HCT116 (cell line): Measurements from ENCODE around the gene FHIT. TPM values are rescaled to one million over a fixed set of nuclear protein-coding genes. Genes with fewer than 3 reads are reported as not detected.

Experiments used
- ATAC-seq: fragments of 200-7000 bp; cut with Tn5 transposase; 2 replicates; pipeline ENCODE4 v1.9.1; 2020; ENCODE audit warnings: mild to moderate bottlenecking, moderate library complexity
- BruUV-seq: library from RNA; stranded (reverse); fragments of 400-500 nt; replicated peaks from 2 replicates; lab custom pipeline; 2021; lab: Mats Ljungman, UMichigan
- CTCF ChIA-PET: fragments of 300-600 bp; sonication (Branson Sonifier 250); formaldehyde crosslinking; loops from one replicate; lab custom pipeline; 2021; ENCODE audit warnings: antibody characterized with exemption; lab: Charles Lee
- POLR2A ChIA-PET: fragments of 300-600, 350-600 bp; sonication (Branson Sonifier 250); formaldehyde crosslinking; loops from one replicate; lab custom pipeline; 2021; ENCODE audit warnings: antibody characterized with exemption; lab: Charles Lee
- RAD21 ChIA-PET, 2 experiments: fragments of 300-600 bp; sonication (Branson Sonifier 250); formaldehyde crosslinking; loops; one replicate each; lab custom pipeline; 2023; ENCODE audit warnings: low total read pairs in 2 of 2; ENCODE audit not compliant: uncharacterized antibody in 2 of 2, unreplicated experiment in 2 of 2, low non-redundant PET in 1 of 2; lab: Charles Lee
- DNase-seq: peaks from one replicate; pipeline ENCODE4 v3.0.0-alpha.2; 2010; ENCODE audit warnings: low read depth, low spot score
- H2AFZ ChIP-seq: fragments of 200-600 bp; shearing (Covaris generic), sonication (generic); 2 replicates; pipeline ENCODE4 v1.6.1; 2017; ENCODE audit warnings: low read depth, mixed run types, mixed read lengths, antibody characterized with exemption, low read length; ENCODE audit not compliant: poor library complexity, severe bottlenecking
- H3K27ac ChIP-seq: 2 replicates; pipeline ENCODE4 v1.5.1; 2012; ENCODE audit warnings: low read depth, low read length
- H3K27me3 ChIP-seq: fragments of 200-600 bp; sonication (generic); 2 replicates; pipeline ENCODE4 v1.6.1; 2016; ENCODE audit warnings: mixed run types, low read length, mixed read lengths; ENCODE audit not compliant: insufficient read depth
- H3K36me3 ChIP-seq, 2 experiments: fragments of 200-500 bp in 1 of 2; fragments of 200-600 bp in 1 of 2; sonication (Bioruptor generic) in 1 of 2; sonication (generic) in 1 of 2; 2 replicates each; pipeline versions ENCODE4 v1.5.1 to v1.6.1; 2014 to 2016; ENCODE audit warnings: low read length in 2 of 2, inconsistent platforms in 1 of 2, mixed read lengths in 1 of 2, mixed run types in 1 of 2; ENCODE audit not compliant: insufficient read depth in 2 of 2, control insufficient read depth in 1 of 2
- H3K4me1 ChIP-seq, 2 experiments: fragments of 200-600 bp in 1 of 2; sonication (generic) in 1 of 2; 2 replicates each; pipeline versions ENCODE4 v1.5.1 to v1.6.1; 2012 to 2017; ENCODE audit warnings: low read length in 2 of 2, inconsistent platforms in 1 of 2, mild to moderate bottlenecking in 1 of 2, mixed read lengths in 1 of 2, mixed run types in 1 of 2, moderate library complexity in 1 of 2; ENCODE audit not compliant: insufficient read depth in 2 of 2, control insufficient read depth in 1 of 2
- H3K4me2 ChIP-seq: fragments of 200-600 bp; sonication (generic); 2 replicates; pipeline ENCODE4 v1.6.1; 2017; ENCODE audit warnings: mixed run types, low read length, mixed read lengths
- H3K4me3 ChIP-seq, 2 experiments: fragments of 200-600 bp in 1 of 2; sonication (generic) in 1 of 2; replicated peaks in 1 of 2; 2 replicates each; pipeline ENCODE4 v1.5.1; 2011 to 2016; ENCODE audit warnings: low read length in 2 of 2, control low read depth in 1 of 2, low read depth in 1 of 2, mild to moderate bottlenecking in 1 of 2, mixed read lengths in 1 of 2, mixed run types in 1 of 2
- H3K79me2 ChIP-seq: fragments of 200-600 bp; sonication (generic); 2 replicates; pipeline ENCODE4 v1.6.1; 2017; ENCODE audit warnings: mild to moderate bottlenecking, mixed run types, low read length, moderate library complexity, mixed read lengths; ENCODE audit not compliant: insufficient read depth
- H3K9ac ChIP-seq: fragments of 200-600 bp; sonication (generic); 2 replicates; pipeline ENCODE4 v1.6.1; 2016; ENCODE audit warnings: low read length, mixed read lengths
- H3K9me2 ChIP-seq: fragments of 200-600 bp; sonication (generic), shearing (Covaris generic); 2 replicates; pipeline ENCODE4 v1.6.1; 2017; ENCODE audit warnings: mixed run types, mild to moderate bottlenecking, moderate library complexity; ENCODE audit not compliant: insufficient read depth
- H3K9me3 ChIP-seq, 2 experiments: fragments of 200-500 bp in 1 of 2; fragments of 200-600 bp in 1 of 2; sonication (Bioruptor generic) in 1 of 2; sonication (generic) in 1 of 2; 2 replicates each; pipeline ENCODE4 v1.6.1; 2014 to 2017; ENCODE audit warnings: low read length in 2 of 2, mixed read lengths in 2 of 2, inconsistent platforms in 1 of 2, low read depth in 1 of 2, mild to moderate bottlenecking in 1 of 2, mixed run types in 1 of 2, moderate library complexity in 1 of 2; ENCODE audit not compliant: control insufficient read depth in 1 of 2, insufficient read depth in 1 of 2
- H4K20me1 ChIP-seq: fragments of 200-600 bp; sonication (generic), shearing (Covaris generic); 2 replicates; pipeline ENCODE4 v1.6.1; 2017; ENCODE audit warnings: mixed run types, mild to moderate bottlenecking, moderate library complexity; ENCODE audit not compliant: insufficient read depth
- ATF3 ChIP-seq: IDR thresholded peaks from 2 replicates; pipeline ENCODE4 v1.6.1; 2012
- CBX3 ChIP-seq: IDR thresholded peaks from 2 replicates; pipeline ENCODE4 v1.6.1; 2012; ENCODE audit warnings: low read depth
- CEBPB ChIP-seq: IDR thresholded peaks from 2 replicates; pipeline ENCODE4 v1.6.1; 2012; ENCODE audit warnings: low read depth
- EGR1 ChIP-seq: IDR thresholded peaks from 2 replicates; pipeline ENCODE4 v1.6.1; 2012; ENCODE audit warnings: low read depth
- ELF1 ChIP-seq: IDR thresholded peaks from 2 replicates; pipeline ENCODE4 v1.6.1; 2012; ENCODE audit warnings: low read depth, borderline replicate concordance
- EZH2phosphoT487 ChIP-seq: fragments of 200-600 bp; IDR thresholded peaks from 2 replicates; pipeline ENCODE4 v1.6.1; 2018; ENCODE audit warnings: antibody characterized with exemption, borderline replicate concordance
- JUND ChIP-seq: IDR thresholded peaks from 2 replicates; pipeline ENCODE4 v1.6.1; 2012
- RAD21 ChIP-seq: IDR thresholded peaks from 2 replicates; pipeline ENCODE4 v1.6.1; 2012; ENCODE audit warnings: low read depth, mild to moderate bottlenecking
- REST ChIP-seq: IDR thresholded peaks from 2 replicates; pipeline ENCODE4 v1.6.1; 2012; ENCODE audit warnings: low read depth
- SIN3A ChIP-seq: IDR thresholded peaks from 2 replicates; pipeline ENCODE4 v1.6.1; 2012; ENCODE audit warnings: low read depth
- SP1 ChIP-seq: IDR thresholded peaks from 2 replicates; pipeline ENCODE4 v1.6.1; 2012; ENCODE audit warnings: low read depth
- SRF ChIP-seq: IDR thresholded peaks from 2 replicates; pipeline ENCODE4 v1.6.1; 2012; ENCODE audit warnings: low read depth
- YY1 ChIP-seq: IDR thresholded peaks from 2 replicates; pipeline ENCODE4 v1.6.1; 2011; ENCODE audit warnings: low read length, low read depth, moderate library complexity, mild to moderate bottlenecking; ENCODE audit not compliant: insufficient replicate concordance; ENCODE audit errors: extremely low read depth
- ZBTB33 ChIP-seq: IDR thresholded peaks from 2 replicates; pipeline ENCODE4 v1.6.1; 2011; ENCODE audit warnings: mild to moderate bottlenecking, low read length, moderate library complexity; ENCODE audit not compliant: insufficient replicate concordance; ENCODE audit errors: extremely low read depth
- ZFX ChIP-seq: fragments of 450-650 bp; IDR thresholded peaks from 2 replicates; pipeline ENCODE4 v1.6.1; 2017
- ZNF274 ChIP-seq: fragments of 200-500 bp; sonication (Bioruptor generic); IDR thresholded peaks from 2 replicates; pipeline ENCODE4 v1.6.1; 2014; ENCODE audit warnings: mild to moderate bottlenecking, low read depth, low read length, inconsistent platforms
- intact Hi-C: fragments of 100-400 bp; cut with micrococcal nuclease; formaldehyde crosslinking; loops from 2 replicates; pipeline ENCODE4 v1.10.0; 2022
- total RNA-seq: library from RNA; stranded (reverse); gene quantifications from one replicate; pipeline ENCODE4 v1.2.1, GENCODE V29; 2021; ENCODE audit not compliant: unreplicated experiment

The FHIT gene
- total RNA-seq, 1 experiment from 2014 or later = 20.1 TPM

GRCh38 chr3:60552581-60552980 is 698.7 kb downstream of the FHIT start:
- ATAC-seq (no peak), DNase-seq (no peak)
- H2AFZ ChIP-seq = no peak overlapping the region
- no peaks in the 10 kb centered on the region for H3K36me3 ChIP-seq
- ChIA-PET RAD21 (no interaction called here), POLR2A (no interaction called here), CTCF (no interaction called here)
- no peaks in the 10 kb centered on the region for H3K79me2 ChIP-seq
- no peak for TF ChIP-seq CEBPB
- H3K9me2 ChIP-seq = no peaks in the 10 kb centered on the region
- H3K27me3 ChIP-seq = no peaks in the 10 kb centered on the region
- H3K4me3 ChIP-seq = no peak overlapping the region
- no peaks in the 10 kb centered on the region for H3K9me3 ChIP-seq
- H3K27ac ChIP-seq = no peak overlapping the region
- BruUV-seq = no TSS peak
- H4K20me1 ChIP-seq = no peaks in the 10 kb centered on the region
- H3K4me2 ChIP-seq = no peak overlapping the region
- no peaks in the 10 kb centered on the region for H3K4me1 ChIP-seq
- intact Hi-C loops = no loop called here
- no peak overlapping the region for H3K9ac ChIP-seq

GRCh38 chr3:60551455-60552209 is 699.6 kb downstream of the FHIT start:
- Histone ChIP-seq H3K4me3 (no peak overlapping the region), H3K4me1 (no peaks in the 10 kb centered on the region), H3K9ac (no peak overlapping the region), H3K27me3 (no peaks in the 10 kb centered on the region), H3K27ac (no peak overlapping the region), H3K9me3 (no peaks in the 10 kb centered on the region), H4K20me1 (no peaks in the 10 kb centered on the region), H2AFZ (no peak overlapping the region), H3K36me3 (no peaks in the 10 kb centered on the region), H3K9me2 (no peaks in the 10 kb centered on the region), H3K79me2 (no peaks in the 10 kb centered on the region), H3K4me2 (no peak overlapping the region)
- ChIA-PET POLR2A (no interaction called here), RAD21 (no interaction called here), CTCF (no interaction called here)
- ATAC-seq (no peak), DNase-seq (no peak)
- intact Hi-C loops = no loop called here
- no TSS peak for BruUV-seq
- TF ChIP-seq SIN3A (no peak), ATF3 (no peak), EZH2phosphoT487 (no peak), REST (no peak), RAD21 (no peak), SRF (no peak), ELF1 (no peak), SP1 (no peak), YY1 (no peak), CEBPB (no peak), CBX3 (no peak), ZFX (no peak), ZNF274 (no peak), JUND (no peak), ZBTB33 (no peak), EGR1 (no peak)
